HG03558 (cell line): Measurements from ENCODE around the gene NCAN.
"Not testable (repeated sequence)": the region's sequence is repeated elsewhere in the genome, so short reads cannot be mapped to it uniquely, and the experiment has no call there.

ENCODE experiments used
- ATAC-seq: cut with Tn5 transposase; IDR thresholded peaks from one replicate; pipeline ENCODE4 v1.9.1; 2021; ENCODE audit warnings: moderate number of reproducible peaks; ENCODE audit not compliant: unreplicated experiment; ENCODE audit errors: extremely low read depth

Gene NCAN

GRCh38 chr19:19192910-19193423 lies 18.8 kb upstream of the NCAN start:
- no peak for ATAC-seq

GRCh38 chr19:19193926-19194325 lies 17.8 kb upstream of the NCAN start:
- ATAC-seq: no peak

DNA sequence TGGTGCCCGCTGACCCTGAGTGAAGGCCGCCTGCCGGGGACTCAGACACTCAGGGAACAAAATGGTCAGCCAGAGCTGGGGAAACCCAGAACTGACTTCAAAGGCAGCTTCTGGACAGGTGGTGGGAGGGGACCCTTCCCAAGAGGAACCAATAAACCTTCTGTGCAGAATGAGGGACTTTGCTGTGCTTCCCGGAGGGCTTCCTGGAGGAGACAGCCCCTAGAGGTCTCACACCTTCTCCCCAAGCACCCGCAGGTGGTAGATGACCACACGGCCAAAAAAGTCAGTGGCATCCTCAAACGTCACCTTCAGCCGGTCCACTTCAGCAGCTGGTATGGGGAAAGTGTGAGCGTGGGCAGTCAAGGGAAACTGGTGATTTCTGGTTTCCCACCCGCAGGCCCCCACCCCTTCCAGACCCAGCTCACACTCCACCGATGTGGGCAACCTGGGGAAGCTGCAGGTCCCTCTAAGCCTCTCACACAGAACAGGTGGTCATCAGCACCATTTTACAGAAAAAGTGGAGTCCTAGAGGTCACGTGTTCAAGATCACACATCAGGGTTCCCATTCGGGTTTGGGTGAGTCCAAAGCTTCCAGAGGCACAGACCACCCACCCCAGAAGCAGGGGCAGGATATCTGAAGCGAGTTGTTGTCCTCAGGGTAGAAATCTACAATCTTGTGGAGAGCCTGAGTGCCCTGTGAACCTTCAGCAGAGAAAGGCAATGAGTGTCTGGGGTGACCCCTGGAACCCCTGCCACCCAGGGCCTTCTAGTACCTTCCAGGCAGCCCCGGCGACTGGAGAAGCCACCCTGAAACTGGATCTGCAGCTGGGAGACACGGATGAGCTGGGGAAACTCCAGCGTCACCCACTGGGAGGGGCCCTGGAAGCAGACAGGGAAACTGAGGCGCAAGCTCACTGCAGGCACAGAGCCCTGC lies 9.8 kb upstream of the NCAN start:
- no peak for ATAC-seq

GRCh38 chr19:19202707-19203011 lies 9.1 kb upstream of the NCAN start:
- no peak for ATAC-seq

- no peak for ATAC-seq
Measured at GRCh38 chr19:19203012-19203856, 8.5 kb upstream of the NCAN start, which contains the start of gene NR2C2AP. Gene NR2C2AP, minus strand, starts transcription at chr19:19203414. Its CDS starts 354 bp downstream, at chr19:19203060.

DNA sequence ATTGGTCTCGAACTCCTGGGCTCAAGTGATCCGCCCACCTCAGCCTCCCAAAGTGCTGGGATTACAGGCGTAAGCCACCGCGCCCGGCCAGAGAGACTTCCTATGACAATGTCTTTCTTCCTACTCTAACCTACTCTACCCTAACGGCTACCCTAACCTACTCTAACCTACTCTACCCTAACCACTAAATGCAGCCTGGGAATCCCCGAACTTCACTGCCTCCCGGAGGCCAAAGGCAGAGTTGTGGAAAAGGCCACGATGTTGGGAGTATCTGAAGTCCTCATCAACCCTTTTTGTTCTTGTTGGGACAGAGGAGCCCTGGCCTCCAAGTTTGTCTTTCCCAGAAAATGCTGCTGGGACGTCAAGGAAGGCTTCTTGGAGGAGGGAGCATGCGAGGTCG lies 7.6 kb upstream of the NCAN start:
- ATAC-seq: no peak

DNA sequence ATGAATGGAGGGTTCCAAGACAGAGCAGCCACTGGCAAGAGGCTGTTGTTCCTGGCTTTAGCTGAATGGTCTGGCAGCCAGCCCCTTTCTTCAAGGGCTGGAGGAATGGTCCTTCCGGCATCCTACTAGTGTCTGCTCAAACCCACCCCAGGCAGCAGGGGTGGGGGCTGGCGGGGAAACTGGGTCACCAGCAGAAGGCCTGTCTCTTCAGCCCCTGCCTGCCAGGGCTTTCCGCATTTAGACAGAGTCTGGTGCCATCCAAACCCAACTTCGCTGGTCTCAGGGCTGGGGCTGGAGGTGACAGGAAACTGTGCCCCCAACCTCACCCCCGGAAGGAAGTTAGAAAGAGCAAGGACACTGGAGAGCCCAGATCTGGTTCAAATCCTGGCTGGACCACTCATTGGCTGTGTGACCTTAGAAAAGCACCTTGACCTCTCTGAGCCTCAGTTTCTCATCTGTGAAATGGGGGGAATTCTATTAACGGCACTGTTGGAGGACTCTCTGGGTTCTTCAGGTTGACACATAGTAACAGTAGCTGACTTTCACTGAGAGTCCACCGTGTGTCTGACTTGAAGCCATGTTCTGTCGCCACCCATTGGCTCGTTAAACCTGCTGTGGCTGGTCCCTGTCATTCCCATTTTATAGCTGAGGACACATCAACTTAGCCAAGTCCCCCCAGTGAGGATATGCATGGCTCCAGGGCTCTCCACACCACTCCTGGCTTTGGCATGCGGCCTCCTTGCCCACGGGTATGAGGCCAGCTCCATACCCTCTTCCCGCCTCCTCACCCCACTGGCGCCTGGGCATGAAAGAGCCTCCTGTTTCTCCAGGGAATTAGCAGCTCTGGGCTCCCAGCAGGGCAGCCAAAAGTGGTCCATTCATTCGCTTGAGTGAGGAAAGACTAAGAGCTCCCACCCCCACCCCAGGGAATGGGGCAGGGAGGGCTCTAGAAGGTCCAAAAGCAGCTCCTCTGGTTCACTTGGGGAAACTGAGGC lies 6.0 kb upstream of the NCAN start:
- no peak for ATAC-seq

DNA sequence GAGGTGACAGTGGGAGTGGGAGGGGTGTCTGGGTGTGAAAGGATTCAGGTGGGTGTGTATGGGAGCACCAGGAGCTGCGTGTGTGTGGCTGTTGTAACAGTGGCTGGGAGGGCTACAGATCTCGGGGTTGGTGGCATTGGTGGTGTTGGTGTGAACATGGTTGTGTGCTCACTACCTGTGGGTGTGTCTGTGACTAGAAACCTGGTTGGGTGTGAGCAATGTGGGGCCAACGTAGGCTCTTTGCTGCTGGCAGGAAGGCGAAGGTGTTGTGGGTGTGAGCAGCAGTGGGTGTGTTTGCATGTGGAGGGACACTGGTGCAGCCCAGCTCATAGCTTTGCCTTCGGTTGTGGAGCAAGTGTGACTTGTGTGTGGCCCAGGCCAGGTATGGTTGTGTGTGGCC lies 4.8 kb upstream of the NCAN start:
- ATAC-seq: no peak

DNA sequence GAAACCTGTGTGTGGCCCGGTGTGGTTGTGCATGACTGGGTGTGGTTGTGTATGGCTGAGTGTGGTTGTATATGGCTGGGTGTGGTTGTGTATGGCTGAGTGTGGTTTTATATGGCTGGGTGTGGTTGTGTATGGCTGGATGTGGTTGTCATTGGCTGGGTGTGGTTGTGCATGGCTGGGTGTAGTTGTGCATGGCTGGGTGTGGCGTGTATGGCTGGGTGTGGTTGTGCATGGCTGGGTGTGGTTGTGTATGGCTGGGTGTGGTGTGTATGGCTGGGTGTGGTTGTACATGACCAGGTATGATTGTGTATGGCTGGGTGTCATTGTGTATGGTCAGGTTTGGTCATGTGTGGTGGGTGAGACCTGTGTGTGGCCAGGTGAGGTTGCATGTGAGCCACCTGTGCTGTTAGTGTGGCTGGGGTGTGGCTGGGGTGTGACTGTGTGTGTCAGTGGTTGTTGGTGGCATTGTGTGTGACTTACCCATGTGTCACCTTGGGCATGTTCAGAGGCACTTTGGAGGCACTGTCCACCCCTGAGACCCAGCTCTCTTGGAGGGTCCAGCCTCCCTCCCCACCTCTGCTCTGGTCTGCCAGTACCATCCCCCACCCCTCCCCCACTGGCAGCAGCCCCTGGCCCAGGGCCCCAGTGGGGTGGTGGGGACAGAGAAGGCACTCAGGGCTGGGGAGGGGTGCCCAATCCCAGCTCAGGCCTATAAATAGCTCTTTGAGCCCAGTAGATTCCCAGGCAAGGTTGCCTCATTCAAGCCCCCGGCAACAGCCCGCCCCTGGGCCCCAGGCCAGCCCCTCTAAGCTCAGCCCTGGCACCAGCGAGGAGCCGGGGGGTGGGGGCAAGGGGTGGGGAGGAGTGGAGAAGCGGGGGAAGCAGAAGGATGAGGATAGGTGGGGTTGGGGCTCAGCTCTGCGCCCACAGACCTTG lies 3.9 kb upstream of the NCAN start:
- no peak for ATAC-seq

- ATAC-seq: no peak
Measured at GRCh38 chr19:19209372-19209771, 2.4 kb upstream of the NCAN start.

DNA sequence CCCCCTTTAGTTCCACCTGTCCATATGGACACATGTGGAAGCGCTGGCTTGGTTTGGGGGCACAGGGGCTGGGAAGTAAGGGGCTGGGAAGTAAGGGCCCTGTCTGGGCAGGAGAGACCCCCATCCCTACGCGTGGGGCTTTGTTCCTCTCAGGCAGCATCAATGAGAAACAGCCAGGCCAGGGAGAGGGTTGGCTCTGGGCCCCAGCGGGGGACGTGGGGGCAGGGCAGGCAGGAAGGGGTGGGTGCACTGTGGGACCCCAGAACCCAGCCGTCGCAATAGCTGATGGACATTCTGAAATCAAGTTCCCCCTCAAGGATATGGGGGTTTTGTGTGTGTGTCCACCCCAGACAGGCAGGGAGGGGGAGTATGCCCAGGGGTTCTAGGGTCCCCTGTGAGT lies 1.2 kb downstream of the NCAN start:
- no peak for ATAC-seq

GRCh38 chr19:19213426-19214158 lies 1.8 kb downstream of the NCAN start:
- ATAC-seq: no peak

- ATAC-seq: no peak
Measured at GRCh38 chr19:19214159-19214490, 2.4 kb downstream of the NCAN start.

DNA sequence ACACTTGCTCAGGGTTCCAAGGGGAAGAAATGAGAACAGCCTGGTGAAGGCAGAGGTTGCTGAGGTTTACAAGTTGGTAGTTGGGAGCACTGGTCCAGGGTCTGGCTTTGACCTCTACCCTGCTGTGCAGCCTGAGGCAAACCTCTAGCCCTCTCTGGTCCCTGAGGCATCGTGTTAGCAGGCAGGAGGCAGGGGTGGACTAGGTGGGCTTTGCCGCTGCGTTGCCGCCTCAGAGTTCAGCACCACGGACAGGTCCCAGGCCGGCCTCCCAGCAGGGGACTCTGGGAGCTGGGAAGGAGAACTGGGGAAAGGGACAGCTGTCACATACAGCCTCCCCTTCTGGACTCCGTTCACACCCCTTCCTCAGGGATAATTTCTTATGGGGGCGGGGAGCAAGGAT lies 3.1 kb downstream of the NCAN start:
- no peak for ATAC-seq

- no peak for ATAC-seq
Measured at GRCh38 chr19:19215792-19216191, 4.0 kb downstream of the NCAN start.

GRCh38 chr19:19217099-19217498 lies 5.3 kb downstream of the NCAN start:
- ATAC-seq: no peak

- ATAC-seq: no peak
Measured at GRCh38 chr19:19218911-19219310, 7.2 kb downstream of the NCAN start.

DNA sequence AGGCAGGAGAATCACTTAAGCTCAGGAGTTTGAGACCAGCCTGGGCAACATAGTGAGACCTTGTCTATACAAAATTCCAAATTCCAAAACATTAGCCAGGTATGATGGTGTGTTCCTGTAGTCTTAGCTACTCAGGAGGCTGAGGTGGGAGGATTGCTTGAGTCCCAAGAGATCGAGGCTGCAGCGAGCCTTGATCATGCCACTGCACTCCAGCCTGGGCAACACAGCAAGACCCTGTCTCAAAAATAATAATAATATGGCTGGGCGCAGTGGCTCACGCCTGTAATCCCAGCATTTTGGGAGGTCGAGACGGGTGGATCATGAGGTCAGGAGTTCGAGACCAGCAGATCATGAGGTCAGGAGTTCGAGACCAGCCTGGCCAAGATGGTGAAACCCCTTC lies 9.2 kb downstream of the NCAN start:
- ATAC-seq: not testable (repeated sequence)
